Muscle layer of duodenum (tissue), 2 donors: ENCODE results near the gene GLDN.

ENCODE experiments used
- H3K27ac ChIP-seq: one replicate; pipeline ENCODE4 v1.7.0; 2013; ENCODE audit warnings: mild to moderate bottlenecking, low read length
- H3K27me3 ChIP-seq: one replicate; pipeline ENCODE4 v1.7.0; 2013; ENCODE audit warnings: low read depth, mild to moderate bottlenecking, control low read depth, low read length
- H3K36me3 ChIP-seq, 2 donors: one replicate each; pipeline ENCODE4 v1.7.0; 2013; ENCODE audit warnings: low read length in 2 of 2, control low read depth in 1 of 2, mild to moderate bottlenecking in 1 of 2; ENCODE audit not compliant: insufficient read depth in 2 of 2, control insufficient read depth in 1 of 2
- H3K4me1 ChIP-seq, 2 donors: one replicate each; pipeline ENCODE4 v1.7.0; 2013; ENCODE audit warnings: low read length in 2 of 2, mild to moderate bottlenecking in 2 of 2, control low read depth in 1 of 2, moderate library complexity in 1 of 2; ENCODE audit not compliant: insufficient read depth in 2 of 2, control insufficient read depth in 1 of 2
- H3K4me3 ChIP-seq, 2 donors: one replicate each; pipeline ENCODE4 v1.7.0; 2013; ENCODE audit warnings: low read length in 2 of 2, low read depth in 1 of 2, mild to moderate bottlenecking in 1 of 2
- H3K9me3 ChIP-seq, 2 donors: one replicate each; pipeline ENCODE4 v1.7.0; 2013; ENCODE audit warnings: low read length in 2 of 2, control low read depth in 1 of 2, mild to moderate bottlenecking in 1 of 2; ENCODE audit not compliant: control insufficient read depth in 1 of 2
- donor health status: healthy.

The GLDN gene

DNA sequence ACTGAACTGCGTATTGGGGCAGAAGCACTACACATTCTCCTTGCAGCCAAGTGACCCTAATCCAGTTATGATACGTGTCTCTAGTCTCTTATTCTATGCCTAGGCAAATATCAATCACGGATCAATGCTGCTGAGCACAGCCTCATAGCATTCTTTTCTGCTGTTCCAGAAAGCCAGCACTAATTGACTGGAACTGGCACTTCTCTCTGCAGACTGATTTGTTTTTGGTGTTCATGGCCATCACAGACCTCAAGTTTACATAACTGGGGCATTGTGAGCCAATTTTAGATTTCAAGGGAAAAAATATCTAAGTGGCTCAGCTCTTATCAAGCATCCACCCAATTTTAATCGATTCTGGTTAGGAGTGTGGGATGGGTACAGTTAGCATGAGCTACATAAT lies 37.9 kb downstream of the GLDN start:
- no peak overlapping the region for H3K4me3 ChIP-seq
- no peaks in the 10 kb centered on the region for H3K36me3 ChIP-seq
- peaks cover 0 to 11% of the 10 kb centered on the region in 2 donors for H3K4me1 ChIP-seq
- no peaks in the 10 kb centered on the region for H3K27me3 ChIP-seq
- H3K9me3 ChIP-seq: no peaks in the 10 kb centered on the region
- H3K27ac ChIP-seq: no peak overlapping the region

DNA sequence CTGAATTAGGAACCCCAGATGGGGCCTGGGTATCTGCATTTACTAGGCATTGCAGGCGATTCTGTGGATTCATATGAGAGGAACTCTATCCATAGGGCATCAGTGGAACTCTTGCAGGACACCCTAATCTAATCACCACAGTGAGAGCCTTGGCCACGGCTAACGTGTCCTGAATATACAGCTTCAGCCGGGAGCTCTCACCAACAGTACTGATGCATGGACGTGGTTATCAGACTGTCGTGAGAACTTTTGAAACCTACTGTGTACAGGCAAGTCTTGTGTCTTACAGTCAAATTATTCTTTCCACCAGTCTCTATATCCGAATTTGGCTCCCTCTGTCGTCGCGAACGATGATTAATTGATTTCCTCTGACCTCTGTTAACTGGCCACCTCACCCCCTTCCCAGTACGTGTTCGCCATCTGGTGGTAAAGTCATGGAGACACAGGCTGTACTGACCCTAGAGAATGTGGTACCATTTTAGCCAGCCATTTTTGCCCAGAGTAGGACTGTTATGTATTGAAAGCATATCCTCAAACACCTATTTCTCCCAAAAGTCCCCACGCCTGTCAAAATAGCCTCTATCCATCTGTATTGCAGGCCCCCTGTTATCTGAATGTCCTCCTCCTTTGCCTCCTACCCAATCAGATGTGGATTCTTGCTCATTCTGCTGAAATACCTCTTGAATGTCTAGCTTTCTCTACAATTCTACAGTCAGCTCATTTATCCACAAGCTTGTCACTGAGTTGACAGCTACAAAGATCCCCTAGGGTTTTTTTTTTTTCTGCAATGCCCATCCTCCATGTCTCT lies 39.7 kb downstream of the GLDN start:
- no peaks in the 10 kb centered on the region for H3K36me3 ChIP-seq

DNA sequence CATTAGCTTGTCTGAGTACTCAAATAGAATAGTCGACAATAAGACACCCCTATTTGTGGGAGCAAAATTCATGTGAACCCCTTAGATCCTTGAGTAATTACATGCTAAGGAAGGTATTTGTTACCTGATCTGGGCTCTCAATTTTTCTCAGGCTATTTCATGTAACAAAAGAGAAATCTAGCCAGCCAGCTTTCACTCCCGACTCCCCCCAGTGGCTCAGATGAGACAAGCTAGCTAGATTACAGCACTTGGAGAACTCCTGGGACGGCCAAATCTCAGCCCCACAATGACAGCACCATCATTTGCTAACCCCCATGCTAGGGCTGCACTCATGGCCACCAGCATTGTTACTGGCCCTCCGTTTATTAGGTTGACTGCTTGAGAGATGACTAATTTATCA lies 41.3 kb downstream of the GLDN start:
- Histone ChIP-seq H3K4me3 (no peak overlapping the region), H3K27ac (no peak overlapping the region), H3K4me1 (peaks cover 0 to 11% of the 10 kb centered on the region in 2 donors), H3K27me3 (no peaks in the 10 kb centered on the region), H3K9me3 (no peaks in the 10 kb centered on the region), H3K36me3 (no peaks in the 10 kb centered on the region)

More for the DNA sequence above, 39.7 kb downstream of the GLDN start:
- no peak overlapping the region for H3K4me3 ChIP-seq
- peaks cover 0 to 11% of the 10 kb centered on the region in 2 donors for H3K4me1 ChIP-seq
- H3K9me3 ChIP-seq: no peaks in the 10 kb centered on the region
- no peak overlapping the region for H3K27ac ChIP-seq
- H3K27me3 ChIP-seq: no peaks in the 10 kb centered on the region

DNA sequence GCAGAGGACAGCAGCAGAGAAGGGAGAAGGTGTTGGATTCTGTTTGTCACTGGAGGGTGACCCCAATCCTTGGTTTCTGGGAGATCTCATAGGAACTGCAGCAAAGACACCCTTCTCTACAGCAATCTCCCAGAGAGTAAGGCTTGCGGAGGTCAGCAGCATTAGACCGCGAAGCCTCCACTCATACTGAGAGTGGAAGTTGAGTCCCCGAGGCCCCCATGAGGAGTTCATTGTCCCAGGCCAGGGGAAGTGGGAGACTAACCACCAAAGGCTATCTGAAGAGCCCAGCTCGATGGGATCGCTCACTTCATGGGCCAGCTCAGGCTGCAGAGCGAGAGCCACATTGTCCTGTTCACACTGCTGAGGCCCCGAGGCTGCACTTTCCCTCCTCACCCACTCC lies 44.6 kb downstream of the GLDN start:
- Histone ChIP-seq H3K36me3 (no peaks in the 10 kb centered on the region), H3K4me1 (no peaks in the 10 kb centered on the region), H3K9me3 (no peaks in the 10 kb centered on the region), H3K27me3 (no peaks in the 10 kb centered on the region), H3K4me3 (no peak overlapping the region), H3K27ac (no peak overlapping the region)

DNA sequence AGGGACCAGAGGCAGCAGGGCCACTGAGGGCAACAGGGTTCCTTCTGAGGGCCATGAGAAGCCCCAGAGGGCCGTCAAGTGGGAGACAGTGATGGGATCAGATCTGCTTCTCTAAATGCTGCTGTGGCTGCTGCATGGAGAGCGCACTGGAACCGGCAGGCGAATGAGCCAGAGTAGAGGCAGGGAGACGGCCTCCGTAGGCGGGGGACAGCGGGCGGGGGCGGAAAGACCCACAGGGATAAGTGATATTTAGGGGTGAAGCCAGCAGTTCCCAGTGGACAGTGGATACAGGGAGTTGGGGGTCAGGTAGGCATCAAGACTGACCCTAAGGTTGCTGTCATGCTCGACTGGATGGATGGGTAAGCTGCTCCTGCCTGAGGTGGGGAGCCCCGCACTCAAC lies 45.0 kb downstream of the GLDN start:
- H3K27me3 ChIP-seq: no peaks in the 10 kb centered on the region
- H3K27ac ChIP-seq: no peak overlapping the region
- H3K4me3 ChIP-seq: no peak overlapping the region
- H3K9me3 ChIP-seq: no peaks in the 10 kb centered on the region
- H3K36me3 ChIP-seq: no peaks in the 10 kb centered on the region
- H3K4me1 ChIP-seq: no peaks in the 10 kb centered on the region

DNA sequence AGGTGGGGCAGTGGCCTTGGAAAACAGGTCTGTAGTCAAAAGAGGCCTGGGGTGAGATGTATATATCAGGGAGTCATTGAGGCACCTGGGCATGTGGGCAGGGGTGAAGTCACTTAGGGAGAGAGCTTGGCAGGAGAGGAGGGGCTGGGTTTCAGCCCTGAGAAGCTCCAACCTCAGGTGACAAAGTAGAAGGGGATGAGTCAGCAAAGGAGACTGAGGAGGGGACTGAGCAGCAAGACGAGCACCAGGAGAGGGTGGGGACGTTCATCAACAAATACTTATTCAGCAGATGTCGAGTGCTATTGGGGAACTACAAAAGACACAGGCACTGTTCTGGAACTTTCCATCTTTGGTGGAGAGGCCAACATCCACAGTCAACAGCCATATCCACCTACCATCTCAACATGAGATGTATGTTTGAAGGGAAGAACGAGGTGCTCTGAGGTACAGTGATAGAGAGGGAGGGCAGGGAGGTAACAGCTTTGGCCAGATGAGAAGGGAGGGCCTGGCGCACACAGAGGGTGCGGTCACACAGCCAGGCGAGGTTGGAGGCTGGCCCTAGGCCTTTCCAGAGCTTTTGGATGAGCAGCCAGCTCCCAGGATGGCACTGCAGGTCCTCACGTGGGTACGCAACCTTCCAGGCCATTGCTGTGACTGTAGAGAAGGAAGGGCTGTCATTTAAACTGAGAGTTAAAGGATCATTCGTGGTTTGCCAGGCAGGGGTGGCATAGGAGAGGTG lies 45.7 kb downstream of the GLDN start:
- Histone ChIP-seq H3K4me3 (no peak overlapping the region), H3K36me3 (no peaks in the 10 kb centered on the region), H3K27ac (no peak overlapping the region), H3K9me3 (no peaks in the 10 kb centered on the region), H3K27me3 (no peaks in the 10 kb centered on the region), H3K4me1 (no peaks in the 10 kb centered on the region)

DNA sequence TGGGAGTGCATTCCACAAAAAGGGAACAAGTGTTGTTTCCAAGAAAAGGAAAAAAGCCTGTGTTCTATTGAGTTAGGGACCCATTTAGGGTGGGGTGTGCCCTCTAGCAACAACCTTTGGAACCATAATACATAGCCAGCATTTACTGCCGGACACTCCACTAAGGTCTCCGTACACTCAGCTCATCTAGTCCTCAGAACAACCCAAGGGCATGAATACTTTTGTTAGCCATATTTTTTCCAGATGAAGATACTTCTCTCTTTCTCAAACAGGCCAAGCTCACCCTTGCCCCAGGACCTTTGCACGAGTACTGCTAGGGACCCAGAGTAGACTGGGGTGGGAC lies 46.2 kb downstream of the GLDN start:
- no peak overlapping the region for H3K4me3 ChIP-seq
- H3K4me1 ChIP-seq: no peaks in the 10 kb centered on the region
- no peaks in the 10 kb centered on the region for H3K9me3 ChIP-seq
- H3K27me3 ChIP-seq: no peaks in the 10 kb centered on the region
- no peaks in the 10 kb centered on the region for H3K36me3 ChIP-seq
- no peak overlapping the region for H3K27ac ChIP-seq

DNA sequence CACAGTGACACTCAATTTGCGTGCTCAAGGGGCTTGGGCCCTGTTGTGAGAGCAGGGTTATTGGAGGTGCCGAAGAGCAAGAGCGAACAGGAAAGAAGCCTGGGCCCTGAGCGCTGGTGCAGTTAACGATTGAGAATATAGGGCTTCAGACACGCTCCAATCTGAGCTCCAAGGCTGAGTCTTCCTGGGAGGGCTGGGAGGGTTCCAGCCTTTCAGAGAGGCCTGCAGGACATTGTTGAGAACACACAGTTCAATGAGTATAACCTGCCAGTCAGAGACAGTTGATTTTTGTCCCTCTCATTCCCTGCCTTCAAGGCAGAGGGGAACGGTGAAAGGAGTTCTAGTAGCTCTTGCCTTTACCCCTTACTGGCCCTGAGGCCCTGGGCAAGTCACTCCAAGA lies 47.3 kb downstream of the GLDN start:
- Histone ChIP-seq H3K27ac (no peak overlapping the region), H3K4me1 (no peaks in the 10 kb centered on the region), H3K9me3 (no peaks in the 10 kb centered on the region)

DNA sequence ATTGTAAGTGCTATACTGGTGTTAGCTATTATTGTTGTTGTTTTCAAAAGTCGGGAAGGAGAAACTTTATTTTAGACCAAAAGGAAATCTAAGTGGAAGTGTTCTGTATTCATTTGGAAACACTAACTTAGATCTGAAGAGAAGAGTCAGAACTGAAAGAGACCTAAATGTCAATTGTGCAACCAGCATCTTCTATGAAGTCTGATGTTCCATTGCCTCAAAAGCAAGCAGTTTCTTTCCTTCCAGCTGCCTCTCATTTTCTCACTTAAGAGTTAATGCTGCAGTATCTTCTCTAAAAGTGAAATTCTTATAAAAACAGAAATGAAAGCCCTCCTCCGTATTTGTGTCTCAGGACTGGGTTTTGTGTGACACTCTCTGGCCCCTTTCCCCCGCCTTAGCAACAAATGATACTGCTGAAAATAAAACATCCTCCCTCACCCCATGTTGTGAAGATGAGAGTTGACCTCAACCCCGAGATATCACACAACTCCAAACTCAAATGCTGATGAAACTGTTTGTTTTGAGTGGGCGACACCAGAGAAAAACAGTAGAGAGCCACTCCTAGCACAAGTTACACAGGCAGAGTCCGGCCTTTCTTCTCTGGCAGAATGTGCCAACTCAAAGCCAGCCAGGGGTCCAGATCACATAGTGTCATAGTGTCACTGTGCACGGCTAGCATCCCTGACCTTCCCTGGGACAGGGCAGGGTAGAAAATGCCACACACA lies 48.9 kb downstream of the GLDN start:
- Histone ChIP-seq H3K27ac (no peak overlapping the region), H3K27me3 (no peaks in the 10 kb centered on the region), H3K4me1 (no peaks in the 10 kb centered on the region), H3K4me3 (no peak overlapping the region), H3K9me3 (no peaks in the 10 kb centered on the region), H3K36me3 (no peaks in the 10 kb centered on the region)

More for the DNA sequence above, 47.3 kb downstream of the GLDN start:
- no peak overlapping the region for H3K4me3 ChIP-seq
- no peaks in the 10 kb centered on the region for H3K36me3 ChIP-seq
- no peaks in the 10 kb centered on the region for H3K27me3 ChIP-seq

DNA sequence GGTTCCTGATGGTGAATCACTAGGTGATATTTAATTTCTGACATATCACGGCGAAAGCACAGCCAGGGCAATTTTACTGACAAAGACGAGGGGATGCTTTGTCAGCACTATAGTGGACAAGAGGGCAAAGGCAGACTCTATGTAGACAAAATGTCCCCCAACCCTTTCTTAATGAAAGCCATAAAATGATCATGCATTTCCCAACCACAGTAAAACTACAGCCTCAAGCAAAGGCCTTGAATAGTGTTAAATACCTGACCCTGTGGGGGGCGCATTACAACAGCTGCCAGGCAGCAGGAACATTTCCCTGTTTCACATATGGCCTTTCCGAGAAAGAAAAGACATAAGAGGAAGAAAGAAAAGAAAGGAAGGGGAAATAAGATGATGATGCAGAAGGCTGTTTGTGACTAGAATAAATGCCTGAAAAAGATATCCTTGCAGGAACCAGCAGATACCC lies 49.5 kb downstream of the GLDN start:
- Histone ChIP-seq H3K27ac (no peak overlapping the region), H3K9me3 (no peaks in the 10 kb centered on the region), H3K27me3 (no peaks in the 10 kb centered on the region), H3K4me3 (no peak overlapping the region), H3K36me3 (no peaks in the 10 kb centered on the region), H3K4me1 (no peaks in the 10 kb centered on the region)

DNA sequence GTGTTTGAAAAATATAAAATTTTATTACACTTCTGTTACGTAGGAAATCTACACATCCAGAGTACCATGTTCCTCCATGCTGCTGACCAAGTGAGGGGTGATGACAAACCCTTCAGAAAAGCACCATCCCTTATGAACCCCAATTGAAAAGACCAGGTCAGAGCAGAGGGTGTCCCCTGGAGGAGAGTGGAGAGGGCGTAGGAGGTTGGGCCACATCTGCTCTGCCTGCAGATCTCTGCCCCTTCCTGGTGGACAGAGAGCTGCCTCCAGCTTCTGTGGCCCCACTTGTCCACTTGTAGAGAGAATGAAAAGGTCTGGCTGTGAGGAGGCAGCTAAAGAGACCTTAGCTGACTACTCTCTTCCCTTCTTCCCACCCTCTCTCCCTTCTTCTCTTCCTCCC lies 55.5 kb downstream of the GLDN start:
- Histone ChIP-seq H3K36me3 (no peaks in the 10 kb centered on the region), H3K4me1 (no peaks in the 10 kb centered on the region), H3K4me3 (no peak overlapping the region), H3K9me3 (no peaks in the 10 kb centered on the region), H3K27me3 (no peaks in the 10 kb centered on the region), H3K27ac (no peak overlapping the region)
